HG02981 (cell line): ENCODE data around the gene LMTK3.
A peak's percentile ranks its signal among the peaks of the same experiment; 100 is the strongest.
"Not testable (repeated sequence)": the region's sequence is repeated elsewhere in the genome, so short reads cannot be mapped to it uniquely, and the experiment has no call there.

Experiments used
- ATAC-seq: cut with Tn5 transposase; IDR thresholded peaks from one replicate; pipeline ENCODE4 v1.9.1; 2021; ENCODE audit warnings: mild to moderate bottlenecking, moderate library complexity; ENCODE audit not compliant: unreplicated experiment

Gene LMTK3

DNA sequence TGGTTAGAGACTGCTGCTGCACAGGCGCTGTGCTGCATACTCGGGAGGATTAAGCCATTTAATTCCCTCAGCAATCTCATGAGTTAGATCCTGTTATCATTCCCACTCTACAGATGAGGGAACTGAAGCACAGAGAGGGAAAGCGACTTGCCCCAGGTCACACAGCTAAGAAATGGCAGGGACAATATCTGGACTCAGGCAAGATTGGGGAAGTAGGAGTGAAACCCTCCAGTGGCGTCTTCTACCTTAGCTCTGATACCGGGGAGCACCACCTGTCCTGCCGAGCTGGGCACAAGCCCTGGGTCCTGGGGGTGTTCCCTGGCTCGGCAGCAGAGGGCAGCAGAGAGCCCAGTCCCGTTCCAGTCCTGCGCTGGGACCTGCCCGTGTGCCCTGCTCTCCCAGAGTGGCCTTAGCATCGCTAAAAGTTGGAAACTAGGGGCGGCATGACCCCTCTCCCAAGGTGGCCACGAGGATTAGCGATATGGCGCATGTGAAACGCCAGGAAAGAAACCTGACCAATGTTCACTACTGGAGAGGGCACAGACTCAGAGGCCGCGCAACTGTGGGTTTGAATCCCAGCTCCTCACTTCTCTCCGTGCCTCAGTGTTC, 21.9 kb downstream of the LMTK3 start:
- ATAC-seq = peak; percentile 47

DNA sequence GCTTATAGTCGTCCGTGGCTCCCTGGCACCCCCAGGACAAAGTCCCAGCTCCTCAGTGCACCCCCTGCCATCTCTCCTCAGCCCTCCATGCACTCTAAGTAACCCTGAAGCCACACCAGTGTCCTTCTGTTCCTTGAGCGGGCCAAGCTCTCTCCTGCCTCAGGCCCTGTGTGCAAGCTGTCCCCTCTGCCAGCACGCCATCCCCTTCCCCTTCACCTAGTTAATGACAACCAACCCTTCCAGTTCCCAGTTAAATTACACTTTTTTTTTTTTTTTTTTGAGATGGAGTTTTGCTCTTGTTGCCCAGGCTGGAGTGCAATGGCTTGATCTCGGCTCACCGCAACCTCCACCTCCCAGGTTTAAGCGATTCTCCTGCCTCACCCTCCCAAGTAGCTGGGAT, 23.2 kb downstream of the LMTK3 start:
- not testable (repeated sequence) for ATAC-seq

DNA sequence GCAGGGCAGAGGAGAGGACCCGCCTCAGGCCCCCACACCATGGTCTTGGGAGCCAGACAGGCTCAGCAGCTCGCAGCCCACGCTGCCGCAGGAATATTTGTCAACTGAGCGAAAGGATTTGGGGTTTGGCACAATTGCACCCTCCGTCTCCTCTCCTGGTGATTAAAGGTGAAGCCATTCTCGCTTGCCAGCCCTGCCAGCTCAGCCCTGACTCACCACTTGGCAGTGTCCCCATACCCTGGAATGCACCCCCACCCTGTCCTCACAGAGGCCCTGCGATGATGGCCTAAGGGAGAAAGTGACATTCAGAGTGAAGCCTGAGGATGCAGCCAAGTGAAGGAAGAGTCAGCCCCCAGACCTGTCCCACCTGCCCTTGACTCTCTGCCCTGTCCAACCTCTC, 23.7 kb downstream of the LMTK3 start:
- ATAC-seq = no peak

DNA sequence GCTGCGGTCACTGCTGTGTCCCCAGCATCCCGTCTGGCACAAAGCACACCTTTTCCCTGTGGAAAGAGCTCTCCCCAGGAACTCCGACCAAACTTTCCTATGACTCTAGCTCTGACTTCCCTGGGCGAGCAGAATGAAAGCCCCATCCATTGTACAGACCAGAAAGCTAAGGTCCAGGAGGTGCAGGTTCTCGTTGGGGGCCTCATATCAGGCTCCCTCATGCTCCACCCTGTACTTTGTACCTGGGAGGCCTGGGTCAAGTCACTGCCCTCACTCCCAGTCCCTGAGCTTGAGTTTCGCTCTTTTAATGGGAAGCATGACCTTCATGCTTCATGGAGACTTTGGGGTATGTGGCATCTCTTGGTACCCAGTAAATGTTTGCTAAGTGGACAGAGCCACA, 24.1 kb downstream of the LMTK3 start:
- no peak for ATAC-seq

DNA sequence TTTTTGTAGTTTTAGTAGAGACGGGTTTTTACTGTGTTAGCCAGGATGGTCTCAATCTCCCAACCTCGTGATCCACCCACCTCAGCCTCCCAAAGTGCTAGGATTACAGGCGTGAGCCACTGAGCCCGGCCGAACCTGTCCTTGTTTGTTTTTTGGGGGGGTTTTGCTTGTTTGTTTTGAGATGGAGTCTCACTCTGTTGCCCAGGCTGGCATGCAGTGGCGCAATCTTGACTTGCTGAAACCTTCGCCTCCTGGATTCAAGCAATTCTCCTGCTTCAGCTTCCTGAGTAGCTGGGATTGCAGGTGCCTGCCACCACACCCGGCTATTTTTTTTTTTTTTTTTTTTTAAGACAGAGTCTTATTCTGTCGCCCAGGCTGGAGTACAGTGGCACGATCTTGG, 24.9 kb downstream of the LMTK3 start:
- not testable (repeated sequence) for ATAC-seq

DNA sequence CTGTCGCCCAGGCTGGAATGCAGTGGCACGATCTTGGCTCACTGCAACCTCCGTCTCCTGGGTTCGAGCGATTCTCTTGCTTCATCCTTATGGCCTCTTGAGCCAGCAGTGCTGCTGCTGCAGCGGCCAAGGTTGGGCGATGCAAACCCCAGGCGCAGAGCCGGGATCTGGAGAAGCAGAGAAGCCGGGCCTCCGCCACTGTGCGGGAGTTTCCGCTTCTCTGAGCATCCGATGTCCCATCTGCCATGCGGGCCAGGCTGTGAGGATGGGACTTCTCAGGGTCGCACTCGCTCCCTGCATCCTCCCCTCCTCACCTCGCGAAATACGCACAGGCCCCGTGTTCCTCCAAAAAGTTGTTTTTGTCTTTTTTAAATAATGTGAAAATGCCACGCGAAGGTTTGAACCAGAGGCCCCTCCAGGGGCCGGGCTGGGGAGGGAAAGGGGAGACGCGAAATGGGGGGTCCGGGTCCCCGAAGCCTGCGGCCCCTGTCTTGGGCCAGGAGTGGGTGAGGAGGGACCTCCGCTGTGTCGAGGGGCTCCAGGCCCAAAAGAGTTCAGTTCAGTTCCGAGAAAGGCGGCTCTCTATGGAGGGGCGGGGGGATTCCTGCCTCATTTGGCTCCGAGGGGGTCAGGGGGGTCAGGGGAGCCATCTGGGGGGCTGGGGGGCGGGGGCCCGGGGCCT, 26.6 kb downstream of the LMTK3 start:
- no peak for ATAC-seq

DNA sequence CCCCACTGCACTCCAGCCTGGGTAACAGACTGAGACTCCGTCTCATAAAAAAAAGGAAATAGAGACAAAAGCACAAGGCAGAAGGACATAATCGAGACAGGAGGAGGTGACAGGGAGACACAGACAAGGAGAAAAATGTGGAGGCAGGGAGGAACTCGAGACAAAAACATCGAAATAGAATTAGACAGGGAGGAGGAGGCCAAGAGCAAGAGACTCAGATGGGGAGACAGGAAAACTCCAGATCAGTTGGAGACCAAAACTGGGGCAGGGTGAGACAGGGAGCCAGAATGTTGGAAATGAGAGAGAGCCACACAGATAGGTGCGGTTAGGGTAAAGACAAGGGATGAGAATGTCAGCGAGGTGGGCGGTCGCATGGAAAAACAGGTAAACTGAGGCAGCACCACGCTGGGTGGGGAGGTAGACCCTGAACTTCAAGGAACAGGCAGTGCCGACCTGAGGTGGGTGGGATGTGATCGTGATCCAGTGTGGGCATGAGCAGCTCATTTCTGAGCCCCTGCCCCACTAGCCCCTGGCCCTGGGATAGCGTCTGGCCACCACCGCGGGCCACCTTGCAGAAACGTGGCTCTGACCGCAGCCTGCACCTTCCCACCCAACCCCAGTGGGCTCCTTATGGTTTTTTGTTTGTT, 27.3 kb downstream of the LMTK3 start:
- no peak for ATAC-seq

DNA sequence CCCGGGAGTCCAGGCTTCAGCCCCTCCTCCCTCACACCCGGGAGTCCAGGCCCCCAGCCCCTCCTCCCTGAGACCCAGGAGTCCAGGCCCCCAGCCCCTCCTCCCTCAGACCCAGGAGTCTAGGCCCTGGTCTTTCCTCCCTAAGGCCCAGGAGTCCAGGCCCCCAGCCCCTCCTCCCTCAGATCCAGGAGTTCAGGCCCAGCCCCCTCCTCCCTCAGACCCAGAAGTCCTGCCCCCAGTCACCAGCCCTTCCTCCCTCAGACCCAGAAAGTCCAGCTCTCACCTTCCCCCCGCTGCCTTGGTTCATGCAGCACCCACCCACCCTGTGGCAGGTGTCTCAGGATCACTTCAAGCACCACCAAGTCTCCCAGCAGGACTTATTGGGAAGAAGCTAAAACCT, 28.3 kb downstream of the LMTK3 start:
- no peak for ATAC-seq

DNA sequence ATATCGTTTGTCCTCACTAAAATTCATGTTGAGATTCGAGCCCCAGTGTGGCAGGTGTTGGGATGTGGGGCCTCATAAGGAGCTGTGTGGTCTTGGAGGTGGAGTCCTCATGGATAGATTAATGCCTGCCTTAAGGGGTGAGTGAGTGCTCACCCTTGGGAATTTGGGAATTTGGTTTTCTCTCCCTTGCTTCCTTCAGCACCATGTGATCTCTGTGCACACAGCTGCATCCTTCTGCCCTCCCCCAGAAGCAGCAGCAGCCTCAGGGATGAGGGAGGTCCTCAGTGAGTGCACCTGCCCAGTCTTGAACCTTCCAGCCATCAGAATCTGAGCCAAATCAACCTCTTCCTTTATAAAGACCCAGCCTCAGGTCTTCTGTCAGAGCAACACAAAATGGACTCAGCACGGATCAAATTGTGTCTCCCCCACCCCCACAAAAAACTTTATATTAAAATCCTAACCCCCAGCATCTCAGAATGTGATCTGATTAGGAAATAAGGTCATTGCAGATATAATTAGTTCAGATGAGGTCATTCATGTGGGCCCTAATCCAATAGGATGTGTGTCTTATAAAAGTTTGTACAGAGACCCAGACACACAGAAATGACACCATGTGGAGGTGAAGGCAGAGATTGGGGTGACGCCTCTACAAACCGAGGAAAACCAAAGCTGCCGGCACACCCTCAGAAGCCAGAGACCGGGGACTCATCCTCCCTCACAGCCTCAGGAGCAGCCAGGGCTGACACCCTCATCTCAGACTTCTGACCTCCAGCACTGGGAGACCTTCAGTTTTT, 29.6 kb downstream of the LMTK3 start:
- no peak for ATAC-seq

DNA sequence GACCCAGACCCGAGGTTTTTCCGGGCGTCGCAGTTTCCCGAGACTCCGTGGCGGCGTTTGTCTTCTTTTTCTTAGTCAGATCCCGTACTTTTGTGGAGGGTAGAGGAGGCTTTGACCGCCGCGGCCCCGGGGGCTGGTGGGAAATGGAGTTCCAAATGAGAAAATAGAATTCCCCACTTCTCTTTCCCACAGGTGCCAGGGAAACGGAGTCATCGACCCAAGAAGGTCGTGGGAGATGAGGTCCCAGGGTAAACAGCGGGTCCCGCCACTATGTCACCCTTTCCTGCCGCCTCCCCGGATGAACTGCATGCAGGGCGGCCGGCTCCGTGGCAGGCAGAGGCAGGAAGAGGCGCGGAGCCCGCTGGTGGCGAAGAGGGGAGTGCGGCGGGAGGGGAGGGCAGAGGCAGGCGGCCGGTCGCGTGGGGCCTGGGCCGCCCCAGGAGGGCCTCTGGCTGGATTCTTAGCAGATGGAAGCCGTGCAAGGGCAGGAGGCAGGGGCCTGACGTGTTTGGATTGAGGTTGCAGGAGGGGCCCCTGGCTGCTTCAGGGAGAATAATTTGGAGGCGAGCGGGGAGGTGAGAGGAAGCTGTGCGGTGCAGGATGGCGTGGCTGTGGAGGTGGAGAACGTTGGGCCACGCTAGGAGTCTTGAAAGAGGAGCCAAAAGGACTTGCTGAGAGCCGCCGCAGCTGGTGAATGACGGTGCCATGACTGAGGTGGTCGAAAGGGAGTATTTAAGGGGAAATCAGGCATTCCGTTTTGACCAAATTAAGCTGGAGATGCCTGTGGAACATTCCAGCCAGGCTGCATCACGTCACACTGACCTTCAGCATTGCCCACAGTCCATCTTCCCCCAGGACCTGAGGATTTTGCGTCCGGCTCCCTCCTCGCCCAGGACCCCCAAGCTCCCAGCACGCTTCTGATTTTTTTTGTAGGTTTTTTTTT, 30.8 kb downstream of the LMTK3 start:
- no peak for ATAC-seq

DNA sequence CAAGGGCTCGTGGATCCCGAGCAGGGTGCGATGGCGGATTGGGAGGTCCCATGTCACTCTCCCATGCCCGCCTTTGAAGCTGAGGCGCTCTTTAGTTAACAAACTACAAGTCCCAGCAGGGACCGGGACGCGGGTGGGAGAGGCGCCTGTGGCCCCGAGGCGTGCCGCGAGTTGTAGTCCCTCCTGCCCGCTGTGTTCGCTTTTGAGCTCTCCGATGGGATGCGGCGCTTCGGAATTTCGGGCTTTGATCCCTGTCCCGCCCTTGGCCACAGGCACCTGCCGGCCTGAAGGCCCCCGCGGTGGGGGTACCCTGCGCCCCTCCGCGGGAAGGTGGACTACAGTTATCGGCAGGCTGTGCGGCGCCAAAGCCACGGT, 31.5 kb downstream of the LMTK3 start:
- ATAC-seq = no peak

DNA sequence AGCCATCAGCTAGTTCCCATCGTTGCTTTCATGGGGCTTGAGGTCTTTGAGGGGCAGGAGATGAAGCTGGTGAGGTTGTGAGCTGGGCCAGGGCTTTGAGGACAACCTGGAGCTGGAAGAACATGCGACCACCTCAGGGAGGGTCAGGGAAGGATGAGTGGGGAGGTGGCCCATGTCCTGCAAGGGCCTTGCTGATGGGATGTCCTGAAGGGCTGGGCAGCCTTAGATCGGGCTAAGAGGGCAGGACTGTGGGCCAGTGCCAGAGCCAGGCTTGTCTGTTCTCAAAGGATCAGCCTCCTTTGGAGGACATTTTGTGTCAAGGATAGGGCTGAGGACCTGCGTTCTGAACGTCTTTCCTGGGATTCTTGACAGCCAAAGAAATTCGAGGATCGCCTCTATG, 31.9 kb downstream of the LMTK3 start:
- no peak for ATAC-seq

DNA sequence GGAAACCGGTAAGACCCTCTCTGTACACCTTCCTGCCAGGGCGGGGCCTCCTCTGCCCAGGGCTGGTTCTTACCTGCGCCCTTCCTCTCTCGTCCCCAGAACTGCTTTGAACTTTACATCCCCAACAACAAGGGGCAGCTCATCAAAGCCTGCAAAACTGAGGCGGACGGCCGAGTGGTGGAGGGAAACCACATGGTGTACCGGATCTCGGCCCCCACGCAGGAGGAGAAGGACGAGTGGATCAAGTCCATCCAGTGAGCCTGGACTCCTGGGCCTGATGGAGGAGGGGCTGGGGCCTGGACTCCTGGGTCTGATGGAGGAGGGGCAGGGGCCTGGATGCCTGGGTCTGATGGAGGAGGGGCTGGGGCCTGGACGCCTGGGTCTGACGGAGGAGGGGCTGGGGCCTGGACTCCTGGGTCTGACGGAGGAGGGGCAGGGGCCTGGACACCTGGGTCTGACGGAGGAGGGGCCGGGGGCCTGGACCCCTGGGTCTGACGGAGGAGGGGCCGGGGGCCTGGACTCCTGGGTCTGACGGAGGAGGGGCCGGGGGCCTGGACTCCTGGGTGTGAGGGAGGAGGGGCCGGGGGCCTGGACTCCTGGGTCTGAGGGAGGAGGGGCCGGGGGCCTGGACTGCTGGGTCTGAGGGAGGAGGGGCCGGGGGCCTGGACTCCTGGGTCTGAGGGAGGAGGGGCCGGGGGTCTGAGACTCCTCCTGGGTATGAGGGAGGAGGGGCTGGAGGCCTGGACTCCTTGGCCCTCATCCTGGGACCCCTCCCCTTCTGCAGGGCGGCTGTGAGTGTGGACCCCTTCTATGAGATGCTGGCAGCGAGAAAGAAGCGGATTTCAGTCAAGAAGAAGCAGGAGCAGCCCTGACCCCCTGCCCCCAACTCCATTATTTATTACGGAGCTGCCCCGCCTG, 33.0 kb downstream of the LMTK3 start:
- ATAC-seq = no peak

DNA sequence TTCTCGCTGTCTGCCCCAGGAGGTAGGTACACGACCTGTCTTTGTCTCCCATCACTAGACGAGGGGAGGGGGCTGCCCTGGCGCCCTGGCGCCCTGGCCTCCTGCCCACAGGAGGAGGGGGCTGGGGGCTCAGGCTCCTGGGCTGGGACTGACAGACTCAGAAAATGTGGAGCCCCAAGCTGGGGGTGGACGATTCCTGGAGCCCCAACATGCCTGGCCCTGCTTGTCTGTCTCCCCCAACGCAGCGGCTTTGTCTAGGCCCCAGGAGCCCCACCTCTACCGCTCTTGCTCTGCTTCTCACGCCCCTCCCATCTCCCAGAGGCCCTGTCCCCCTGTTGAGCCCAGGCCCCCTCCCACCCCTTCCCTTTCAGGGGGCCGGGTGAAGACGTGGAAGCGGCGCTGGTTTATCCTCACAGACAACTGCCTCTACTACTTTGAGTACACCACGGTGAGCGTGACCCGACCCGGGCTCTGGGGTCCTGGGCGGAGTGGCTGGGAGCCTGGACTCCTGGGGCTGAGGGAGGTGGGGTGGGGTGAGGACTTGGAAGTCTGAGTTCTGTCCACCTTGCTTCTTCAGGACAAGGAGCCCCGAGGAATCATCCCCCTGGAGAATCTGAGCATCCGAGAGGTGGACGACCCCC, 33.8 kb downstream of the LMTK3 start:
- no peak for ATAC-seq

DNA sequence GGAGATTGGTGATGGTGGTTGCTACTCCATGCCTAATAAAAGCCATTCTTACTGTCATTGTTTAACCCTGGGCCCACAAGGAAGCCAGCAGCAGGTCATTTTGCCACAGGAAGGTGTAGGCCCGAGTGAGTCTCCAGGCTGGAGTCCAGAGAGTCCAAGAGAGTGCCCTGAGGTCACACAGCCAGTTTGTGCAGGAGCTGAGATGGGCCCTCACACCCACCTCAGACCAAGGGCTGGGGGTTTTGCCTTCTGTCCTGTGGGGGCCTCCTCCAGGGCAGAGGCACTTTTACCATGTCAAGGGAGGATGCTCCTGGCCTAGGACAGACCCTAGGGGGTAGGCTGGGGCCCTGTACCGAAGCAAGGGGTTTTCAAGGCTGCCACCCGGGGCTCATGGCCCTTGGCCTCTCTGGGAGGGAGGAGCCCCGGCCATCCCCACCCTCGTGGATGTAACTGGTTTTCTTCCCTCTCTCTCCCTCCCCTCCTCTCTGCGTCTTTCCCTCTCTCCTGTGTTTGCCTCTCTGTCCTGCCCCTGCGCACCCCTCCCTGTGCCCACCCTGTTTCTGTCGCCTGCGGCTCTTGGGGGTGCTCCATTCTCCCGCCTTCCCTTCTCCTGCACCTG, 34.5 kb downstream of the LMTK3 start:
- no peak for ATAC-seq

DNA sequence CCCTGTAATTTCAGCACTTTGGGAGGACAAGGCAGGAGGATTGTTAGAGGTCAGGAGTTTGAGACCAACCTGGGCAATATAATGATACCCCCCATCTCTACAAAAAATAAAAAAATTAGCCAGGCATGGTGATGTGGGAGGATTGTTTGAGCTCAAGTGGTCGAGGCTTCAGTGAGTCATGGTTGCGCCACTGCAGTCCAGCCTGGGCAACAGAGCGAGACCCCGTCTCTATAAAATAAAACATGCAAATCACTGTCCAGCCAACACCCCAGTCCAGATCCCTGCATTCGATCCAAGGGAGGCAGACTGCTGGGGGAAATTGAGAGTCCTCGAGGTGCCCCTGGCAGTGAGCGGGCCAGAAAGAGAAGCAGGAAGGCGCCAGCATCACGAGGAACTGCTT, 35.5 kb downstream of the LMTK3 start:
- no peak for ATAC-seq

DNA sequence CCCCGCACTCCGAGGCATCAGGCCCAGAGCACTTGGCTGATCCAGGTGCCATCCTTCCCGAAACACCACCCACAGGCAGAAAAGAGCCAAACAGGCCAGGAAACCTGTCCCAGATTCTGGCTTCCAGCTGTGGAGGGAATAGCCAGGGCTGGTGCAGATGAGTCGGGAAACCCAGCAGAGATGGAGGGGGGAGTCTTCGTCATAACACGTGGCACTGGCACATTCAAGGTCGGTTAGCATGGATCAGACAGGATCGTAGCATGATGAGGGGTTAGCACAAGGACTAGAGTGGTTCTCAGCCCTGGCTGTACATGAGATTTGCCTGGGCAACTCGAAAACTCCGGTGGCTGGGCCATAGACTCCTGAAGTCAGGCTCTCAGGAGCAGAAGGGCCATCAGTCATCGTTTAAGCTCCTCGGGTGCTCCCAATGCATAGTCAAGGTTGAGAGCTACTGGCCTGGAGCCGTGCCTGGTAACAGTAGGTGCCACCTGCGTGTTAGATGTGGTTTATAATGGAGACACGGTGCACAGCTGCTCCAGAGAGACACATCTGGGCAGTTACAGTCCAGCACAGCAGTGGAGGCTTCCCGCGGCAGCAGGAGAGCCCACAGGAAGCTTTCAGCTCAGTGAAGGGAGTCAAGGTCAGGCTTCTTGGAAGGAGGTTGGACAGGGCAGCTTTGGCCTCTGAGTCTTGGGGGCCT, 36.1 kb downstream of the LMTK3 start:
- ATAC-seq = no peak

DNA sequence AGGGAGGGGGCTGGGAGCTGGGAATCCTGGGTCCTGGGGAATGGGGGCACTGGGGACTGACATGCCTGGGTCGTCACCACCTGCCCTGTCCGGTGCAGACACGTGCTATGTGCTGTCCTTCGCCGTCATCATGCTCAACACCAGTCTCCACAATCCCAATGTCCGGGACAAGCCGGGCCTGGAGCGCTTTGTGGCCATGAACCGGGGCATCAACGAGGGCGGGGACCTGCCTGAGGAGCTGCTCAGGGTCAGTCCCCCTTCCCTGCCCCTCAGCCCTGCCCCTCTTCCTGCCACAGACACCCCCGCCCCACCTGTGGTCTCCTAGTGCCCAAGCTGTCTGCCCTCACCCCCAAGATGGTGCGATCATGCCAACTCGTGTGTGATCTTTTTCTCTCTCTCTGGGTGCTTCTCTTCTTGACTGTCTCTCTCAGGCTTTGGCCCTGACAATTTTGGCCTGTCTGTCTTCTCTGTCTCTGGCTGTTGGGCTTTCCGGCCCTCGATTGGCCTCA, 37.5 kb downstream of the LMTK3 start:
- ATAC-seq = no peak
